ENCODE results near the gene CIITA.
"Not testable (repeated sequence)": the region's sequence is repeated elsewhere in the genome, so short reads cannot be mapped to it uniquely, and the experiment has no call there.

CIITA gene

DNA sequence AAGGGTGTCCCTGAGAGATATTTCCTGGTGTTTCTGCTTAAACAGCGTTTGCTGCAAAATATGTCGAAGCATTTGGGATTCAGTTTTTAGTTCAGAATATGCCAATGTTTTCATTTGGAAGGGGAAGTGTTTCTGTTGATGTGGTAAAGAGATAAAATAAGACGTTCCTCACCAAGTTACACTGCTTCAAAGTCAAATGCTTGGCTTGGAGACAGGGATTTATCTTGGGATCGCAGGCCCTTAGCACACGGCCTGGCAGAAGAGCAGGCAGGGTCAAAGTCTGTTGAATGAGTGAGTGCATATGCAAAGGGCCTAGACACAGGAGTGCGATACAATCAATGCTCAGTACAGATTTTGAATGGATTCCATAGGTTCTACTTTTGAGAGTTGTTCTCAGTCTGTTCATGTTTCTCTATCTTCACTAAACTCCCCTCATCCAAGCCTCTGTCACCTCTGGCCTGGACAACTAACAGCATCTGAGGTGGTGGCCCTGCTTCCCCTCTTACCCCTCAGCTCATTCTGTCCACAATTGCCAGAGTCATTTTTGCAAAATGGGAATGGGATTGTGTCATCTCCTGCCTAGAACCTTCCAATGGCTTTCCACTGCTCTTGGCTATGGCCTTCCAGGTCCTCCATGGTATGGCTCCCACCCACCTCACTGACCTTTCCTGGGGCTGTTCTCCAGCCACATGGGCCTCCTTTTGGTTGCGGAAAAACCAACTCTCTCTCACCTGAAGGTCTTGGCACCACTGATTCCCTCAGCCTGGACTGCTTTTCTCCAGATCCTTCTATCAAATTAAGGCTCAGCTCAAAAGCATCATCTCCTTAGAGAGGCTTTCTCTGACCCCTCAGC, 62.0 kb downstream of the CIITA start:
- DNase-seq = no peak

DNA sequence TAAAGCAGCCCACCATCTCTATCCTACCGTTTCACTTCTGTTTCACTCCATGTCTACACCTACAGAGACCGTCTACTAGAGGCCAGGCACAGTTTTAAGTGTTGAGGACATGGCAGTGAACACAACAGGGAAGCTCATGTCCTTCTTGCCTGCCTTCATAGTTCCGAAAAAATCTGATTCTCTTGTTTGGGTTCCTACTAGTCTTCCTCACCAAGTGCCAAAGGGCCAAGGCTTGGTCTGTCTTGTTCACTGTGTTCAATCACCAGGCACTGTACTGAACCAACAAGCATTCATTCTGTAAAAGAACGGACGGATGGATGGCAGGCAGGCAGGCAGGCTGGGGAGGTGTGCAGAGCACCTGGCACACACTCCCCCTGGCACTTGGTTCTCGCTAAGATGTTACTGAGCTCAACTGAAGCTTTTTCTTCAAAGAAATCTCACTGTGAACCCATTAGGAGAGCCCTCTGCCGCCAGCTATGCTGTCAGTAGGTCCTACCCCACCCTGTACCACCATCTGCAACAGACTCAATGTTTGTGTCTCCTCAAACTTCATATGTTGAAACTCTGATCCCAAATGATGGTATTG, 62.7 kb downstream of the CIITA start:
- DNase-seq = no peak

DNA sequence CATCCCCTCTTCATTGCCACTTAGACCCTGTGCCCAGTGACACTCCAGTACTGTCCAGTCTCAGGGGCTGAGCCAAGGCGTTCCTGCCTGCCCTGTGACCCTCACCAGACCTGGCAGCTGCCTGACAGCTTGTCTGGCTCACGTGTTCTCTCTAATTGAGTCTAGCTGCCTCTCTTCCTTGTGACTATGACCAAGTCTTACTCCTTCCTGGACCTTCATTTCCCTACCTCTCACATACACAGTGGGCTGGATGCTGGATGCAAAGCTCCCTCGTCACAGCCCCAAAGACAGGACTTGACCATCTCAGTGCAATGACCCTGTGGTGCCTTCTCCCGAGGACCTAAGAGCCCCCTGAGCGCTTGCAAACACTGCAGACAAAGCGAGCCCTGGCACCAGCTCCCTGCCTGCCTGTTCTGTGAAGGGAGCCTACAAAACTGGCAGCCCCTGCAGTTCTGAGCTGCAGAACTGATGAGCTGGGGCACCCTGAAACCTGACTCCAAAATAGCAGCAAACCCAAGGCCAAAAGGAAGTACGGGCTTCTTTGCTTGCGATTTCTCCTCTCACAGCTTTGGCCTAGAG, 63.6 kb downstream of the CIITA start:
- DNase-seq = peak in 1 of 2 experiments; percentile 9

DNA sequence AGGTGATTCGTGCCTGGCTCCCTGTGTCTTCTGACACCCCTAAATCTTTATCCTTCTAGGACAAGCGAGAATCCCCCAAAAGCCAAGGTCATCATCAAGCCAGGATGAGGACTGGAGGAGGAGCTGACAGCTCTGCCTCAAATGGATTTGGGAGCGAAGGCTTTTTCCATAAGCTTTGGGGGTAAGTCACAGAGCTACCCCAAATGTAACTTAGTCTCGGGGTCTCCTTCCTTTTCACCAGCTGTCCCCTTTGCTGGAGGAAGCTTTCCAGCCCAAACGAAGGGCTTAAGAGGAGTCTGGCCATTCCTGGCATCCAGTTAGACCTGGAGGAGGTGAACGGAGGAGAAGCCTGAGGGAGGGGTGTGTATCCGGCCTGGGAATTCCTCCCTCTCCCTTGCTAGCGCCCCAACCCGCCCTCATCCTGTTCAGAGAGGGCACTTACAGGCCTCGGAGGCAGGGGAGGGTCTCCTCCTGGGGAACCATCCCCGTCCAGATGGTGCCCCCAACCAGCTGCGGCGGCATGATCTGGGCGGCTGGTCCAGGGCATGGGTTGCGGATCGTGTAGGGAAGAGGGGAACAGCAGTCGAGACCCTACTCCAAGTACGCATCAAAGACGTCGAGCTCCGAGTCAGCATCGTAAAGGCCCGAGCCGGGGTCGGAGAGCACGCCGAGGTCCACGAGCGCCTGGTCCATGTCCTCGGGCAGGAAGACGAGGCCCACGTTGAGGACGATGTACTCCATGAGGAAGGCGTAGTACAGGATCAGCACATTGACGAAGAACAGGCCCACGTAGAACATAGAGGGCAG, 64.3 kb downstream of the CIITA start:
- DNase-seq = no peak

DNA sequence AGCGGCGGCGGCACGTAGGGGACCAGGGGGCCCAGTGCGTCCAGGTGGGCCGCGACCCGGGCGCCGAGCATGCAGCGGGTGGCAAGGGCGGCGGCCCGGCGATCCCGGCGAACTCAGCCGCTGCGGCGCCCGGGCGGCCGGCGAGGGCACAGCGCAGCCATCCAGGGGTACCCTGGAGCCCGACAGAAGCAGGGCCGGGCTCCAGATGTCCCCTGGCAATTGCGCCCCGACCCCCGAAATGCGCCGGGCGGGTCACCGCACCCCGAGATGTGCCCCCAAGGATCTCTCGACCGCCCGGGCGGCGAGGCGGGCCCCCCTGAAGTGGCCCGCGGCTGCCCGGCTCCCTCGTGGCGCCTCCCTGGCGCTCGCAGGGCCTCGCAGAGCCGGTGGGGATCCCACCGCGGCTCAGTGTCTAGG, 64.9 kb downstream of the CIITA start:
- DNase-seq = not testable (repeated sequence)

DNA sequence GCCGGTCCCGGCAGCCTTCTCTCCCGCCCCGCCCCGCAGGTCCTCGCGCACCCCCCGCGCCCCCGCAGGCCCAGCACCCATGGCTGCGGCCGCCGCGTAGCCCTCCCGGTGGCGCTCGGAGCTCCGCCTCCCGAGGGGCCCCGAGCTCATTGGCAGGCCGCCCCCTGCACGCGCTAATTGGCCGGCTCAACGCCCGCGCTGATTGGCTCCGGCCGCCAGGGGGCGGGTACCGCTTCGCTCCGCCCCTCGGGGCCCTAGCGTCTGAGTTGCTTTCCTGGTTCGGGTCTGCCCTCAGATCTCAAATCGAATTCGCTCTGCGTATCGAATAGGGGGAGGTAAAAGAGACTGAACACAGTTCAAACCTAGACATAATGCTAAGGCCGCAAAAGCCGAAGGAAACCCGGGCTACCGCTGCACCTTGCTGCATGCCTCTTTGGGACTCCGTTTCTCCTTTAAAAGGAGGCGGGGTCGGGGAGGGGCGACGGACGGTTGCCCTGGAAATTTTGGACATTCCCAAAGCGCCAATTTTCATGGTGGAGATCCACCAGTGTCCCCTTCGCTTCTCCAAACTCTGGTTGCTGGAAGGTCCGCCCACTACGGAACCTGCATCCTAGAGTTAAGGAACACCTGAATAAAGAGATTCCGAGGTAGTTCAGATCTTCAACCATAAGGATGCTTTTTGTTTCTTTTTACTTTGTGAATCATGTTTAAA, 65.5 kb downstream of the CIITA start, which contains the start of gene DEXI:
DEXI (minus strand) TSS at position 117 of the 712 bp plus-strand sequence. CDS start 463 bp downstream, outside the sequence.
- DNase-seq = peak; percentile 56

DNA sequence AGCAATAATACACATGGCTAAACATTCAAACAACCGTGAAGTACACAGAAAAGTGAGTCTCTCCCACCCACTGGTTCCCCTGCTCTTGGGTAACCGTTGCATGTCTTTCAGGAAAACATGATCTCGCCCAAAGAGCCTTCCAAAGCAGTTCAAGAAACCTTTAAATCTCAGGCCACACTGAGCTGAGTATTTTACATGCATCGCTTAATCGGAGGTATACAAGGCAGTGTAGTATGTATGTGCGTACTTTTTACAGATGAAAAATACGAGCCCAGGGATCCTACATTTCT, 66.0 kb downstream of the CIITA start:
- DNase-seq = no peak

DNA sequence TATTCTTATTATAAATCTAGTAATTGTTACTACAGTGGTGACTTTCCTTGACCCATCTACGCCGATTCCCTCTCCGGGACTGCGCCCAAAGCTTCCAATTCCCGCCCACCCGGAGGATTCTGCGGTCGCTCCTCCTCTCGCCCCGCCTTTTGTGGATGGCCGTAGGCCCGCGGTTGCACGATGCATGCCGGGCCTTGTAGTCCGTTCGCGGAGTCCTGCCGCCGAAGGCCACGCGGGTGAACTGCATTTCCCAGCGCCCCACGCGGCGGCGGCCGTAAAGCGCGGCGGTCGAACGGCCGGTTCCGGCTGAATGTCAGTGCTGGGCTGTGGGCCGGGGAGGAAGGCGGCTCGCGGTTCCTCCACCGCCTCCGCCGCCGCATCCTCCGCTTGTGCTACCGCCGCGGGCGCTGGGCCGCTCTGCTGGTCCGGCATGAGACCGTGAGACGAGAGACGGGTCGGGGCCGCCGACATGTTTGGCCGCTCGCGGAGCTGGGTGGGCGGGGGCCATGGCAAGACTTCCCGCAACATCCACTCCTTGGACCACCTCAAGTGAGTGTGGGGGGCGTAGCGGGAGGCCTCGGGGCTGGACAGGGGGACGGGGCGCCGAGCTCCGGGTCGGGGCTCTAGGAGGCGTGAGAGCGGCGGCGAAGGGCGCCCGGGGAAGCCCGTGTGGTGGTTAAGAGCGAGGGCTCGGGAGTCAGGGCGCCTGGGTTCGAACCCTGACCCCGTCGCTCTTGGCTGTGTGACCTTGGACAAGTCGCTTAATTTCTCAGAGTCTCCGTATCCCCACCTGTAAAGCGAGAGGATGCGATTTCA, 67.5 kb downstream of the CIITA start, which contains the start of gene CLEC16A:
CLEC16A (plus strand) TSS at position 316 of the 816 bp plus-strand sequence; CDS start at position 470, 154 bp downstream.
- DNase-seq = peak; percentile 66 to 73

DNA sequence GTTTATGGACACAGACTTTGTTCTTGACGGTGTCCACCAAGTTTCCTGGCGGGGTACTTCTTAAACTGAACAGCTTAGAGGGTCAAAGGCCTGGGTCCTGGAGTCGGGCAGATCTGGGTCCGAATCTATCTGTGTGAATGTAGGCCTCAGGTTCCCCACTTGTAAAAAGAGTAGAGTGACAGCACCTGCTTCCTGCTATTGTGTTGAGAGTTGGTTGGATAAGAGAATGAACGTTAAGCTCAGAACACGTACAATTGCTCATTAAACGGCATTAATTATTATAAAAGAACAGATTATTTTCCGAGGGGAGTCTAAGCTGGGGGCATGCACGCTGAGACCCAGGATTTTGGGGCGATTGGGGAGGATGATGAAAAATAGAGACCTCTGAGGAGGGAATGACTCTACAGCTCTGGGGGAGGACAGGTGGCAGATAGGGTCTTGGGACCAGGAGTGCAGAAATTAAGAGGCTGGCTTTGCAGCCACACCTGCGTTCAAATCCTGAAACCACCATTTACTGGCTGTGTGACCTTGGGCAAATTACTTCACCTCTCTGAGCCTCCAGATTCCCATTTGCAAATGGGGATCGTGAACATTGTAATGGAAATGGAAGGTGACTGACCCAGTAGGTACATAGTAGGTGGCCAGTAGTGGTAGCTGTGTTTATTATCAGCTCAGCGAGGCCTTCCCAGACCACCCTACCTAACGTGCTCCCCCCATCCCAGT, 68.2 kb downstream of the CIITA start:
- DNase-seq = no peak

DNA sequence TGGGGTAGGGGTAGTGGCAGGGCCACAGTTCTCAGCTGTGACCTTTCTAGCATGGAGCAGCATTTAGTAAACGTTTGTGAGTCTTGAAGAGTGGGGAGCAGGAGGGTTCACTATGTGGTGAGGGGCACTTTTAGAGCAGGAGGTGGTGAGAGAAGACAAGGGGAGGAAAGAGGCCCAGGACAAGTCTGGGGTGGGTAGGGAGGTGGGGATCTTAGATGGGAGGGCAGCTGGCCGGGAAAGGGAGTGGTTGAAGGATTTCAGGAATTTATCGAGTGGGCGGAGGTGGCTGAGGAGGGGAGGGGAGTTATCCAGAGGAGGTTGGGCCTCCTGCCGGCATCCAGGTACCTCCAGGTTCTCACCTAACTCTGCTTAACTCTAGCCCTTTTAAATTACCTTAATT, 69.3 kb downstream of the CIITA start:
- DNase-seq = no peak

DNA sequence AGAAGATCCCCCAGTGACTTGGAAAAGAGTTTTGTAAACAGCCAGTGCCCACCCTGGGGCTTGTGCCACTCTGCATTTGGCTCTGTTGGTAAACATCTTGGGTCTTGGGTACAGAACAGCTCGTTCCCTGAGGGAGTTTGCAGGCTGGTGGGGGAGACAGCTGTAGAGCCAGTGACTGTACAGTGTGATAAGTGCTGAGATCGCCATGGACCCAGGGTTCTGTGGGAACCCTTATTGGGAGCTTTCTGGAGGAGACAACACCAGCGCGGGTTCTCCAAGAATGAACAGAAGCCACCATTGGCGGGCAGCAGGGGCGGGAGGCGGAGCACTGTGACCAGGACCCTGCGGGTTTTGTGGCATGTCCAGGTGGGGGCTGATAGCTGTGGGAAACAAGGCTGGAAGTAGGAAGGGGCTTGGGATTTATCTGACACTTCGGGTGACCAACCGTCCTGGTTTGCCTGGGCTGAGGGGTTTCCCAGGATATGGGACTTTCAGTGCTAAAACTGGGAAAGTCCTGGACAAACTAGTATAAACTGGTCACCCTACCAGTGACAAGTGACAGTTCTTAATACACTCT, 70.3 kb downstream of the CIITA start:
- DNase-seq = no peak

DNA sequence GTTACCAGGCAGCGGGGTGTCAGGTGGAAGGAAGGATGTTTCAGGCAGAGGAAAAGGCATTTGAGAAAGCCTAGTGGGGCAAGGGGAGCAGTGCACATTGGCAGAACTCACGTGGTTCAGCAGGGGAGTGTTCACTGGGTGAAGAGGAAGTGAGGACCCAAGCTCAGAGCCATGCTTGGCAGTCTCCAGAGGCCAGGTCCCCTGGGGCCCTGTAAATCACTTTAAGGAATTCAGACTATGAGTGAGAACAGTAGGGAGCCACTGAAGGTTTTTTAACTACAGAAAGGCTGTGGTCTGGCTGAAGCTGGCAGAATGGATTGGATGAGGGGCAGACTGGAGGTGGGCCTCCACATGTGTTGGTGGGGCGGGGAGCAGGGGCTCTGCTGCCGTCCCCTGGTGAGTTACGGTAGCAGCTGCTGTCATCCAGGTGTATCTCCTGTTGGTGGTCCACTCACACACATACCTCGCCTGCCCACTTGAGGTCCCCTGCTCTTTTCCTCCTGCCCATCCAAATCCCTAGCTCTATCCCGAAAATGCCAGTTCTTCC, 72.5 kb downstream of the CIITA start:
- peak; percentile 62 to 72 for DNase-seq

DNA sequence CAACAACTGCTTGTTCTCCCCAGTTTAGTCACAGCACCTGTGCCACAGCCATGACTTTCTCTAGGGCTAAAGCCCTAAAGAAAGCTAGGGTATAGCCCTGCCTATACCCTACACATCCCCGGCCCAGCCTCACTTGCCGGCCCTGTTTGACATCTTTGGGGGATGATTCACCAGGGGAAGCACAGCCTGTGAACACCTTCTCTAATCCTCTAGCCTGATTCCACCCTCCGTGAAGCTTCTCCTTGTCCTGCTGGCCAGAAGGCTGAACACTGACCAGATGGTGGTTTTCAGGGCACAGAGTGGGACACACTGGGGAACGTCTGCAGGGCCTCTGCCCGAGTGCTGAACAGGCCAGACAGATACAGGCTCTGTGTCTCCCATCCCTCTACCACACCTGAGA, 73.4 kb downstream of the CIITA start:
- no peak for DNase-seq

DNA sequence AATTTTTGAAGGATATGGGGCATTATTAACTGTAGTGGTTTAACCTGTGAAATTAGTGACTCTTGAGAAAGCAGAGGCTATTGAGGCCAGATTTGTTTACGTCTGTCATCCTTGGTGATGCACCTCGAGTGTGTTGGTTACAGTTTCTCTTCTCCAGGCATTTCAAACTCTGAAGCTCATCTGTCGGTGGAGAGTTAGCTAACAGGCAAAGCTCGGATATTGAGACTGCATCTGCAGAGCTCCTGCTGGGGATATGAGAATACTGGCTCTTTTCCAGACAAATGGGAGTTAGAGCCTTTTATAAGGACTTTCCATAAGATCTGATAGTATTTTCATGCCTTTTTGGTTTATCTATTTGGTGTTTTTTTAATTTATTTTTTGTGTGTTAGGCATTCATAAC, 74.0 kb downstream of the CIITA start:
- no peak for DNase-seq

DNA sequence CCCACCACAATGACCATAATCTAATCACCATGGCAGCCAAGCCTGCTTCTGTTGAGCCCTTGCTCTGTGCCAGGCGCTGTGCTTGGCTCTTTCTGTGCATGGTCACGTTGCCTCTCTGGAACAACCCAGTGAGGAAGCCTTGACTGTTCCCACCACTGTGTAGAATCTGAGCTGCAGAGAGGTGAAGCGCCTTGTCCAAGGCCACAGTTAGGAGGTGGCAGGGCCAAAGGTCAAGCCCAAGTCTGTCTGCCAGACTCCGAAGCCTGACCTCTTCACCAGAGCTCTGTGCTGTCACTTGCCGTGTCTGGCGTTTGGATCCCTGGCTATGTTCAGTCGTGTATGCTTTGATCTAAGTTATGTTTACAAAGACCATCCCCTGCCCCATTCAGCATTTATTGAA, 77.9 kb downstream of the CIITA start:
- no peak for DNase-seq

DNA sequence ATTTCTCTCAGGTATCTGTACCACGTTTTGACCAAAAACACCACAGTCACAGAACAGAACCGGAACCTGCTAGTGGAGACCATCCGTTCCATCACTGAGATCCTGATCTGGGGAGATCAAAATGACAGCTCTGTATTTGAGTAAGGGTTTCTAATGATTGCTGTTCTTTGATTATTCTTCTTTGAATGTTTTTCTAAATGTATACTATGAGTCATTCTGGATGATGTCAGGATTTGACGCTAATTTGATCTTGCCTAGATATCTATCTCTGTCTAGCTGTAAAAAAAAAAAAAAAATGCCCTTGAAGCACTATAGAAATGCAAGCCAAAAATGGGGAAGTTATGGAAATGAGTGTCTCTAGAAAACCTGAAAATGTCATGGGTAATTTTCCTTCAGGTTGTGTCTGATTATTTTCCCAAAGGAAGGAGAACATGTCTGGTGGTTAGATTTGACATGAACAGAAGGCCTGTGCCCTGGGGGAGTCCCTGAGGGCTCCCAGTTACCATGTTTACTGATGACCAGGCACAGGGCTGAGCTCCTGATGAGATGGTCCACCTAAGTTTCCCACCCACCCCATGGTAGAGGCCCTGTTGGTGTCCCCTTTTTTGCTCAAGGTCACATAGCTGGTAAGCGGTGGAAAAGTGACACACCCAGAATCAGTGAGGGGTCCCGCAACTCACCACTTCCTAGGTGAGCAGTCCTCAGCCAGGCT, 80.9 kb downstream of the CIITA start:
- DNase-seq = no peak

DNA sequence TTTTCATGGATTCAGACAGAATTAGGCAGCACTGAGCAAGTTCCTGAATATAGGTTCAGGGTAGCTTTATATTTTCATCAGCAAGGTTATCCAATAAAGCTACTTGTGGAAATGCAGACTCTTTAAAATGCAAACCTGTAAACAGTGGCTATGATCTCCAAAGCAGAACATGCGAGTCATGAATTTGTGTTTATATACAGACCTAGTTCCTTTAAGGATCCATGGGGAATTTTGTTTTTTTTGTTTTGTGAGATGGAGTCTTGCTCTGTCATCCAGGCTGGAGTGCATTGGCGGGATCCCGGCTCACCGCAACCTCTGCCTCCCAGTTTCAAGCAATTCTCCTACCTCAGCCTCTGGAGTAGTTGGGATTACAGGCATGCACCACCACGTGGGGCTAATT, 82.2 kb downstream of the CIITA start:
- no peak for DNase-seq

DNA sequence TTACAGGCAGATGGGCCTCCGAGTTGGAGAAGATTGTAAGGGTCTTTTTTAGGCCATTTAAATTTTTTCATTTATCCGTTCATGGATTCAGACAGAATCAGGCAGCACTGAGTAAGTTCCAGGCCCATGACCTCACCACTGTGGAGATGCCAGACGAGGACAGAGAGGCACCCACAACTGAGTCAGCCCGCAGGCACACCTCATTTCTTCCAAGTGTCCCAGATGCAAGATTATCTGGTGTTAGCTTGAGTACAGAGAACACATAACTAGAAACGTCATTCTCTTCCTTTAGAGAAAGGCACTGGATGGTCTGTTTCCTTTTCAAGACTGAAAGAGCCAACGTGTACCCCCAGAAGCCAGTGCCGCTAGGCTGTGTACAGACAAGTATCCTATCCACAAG, 84.2 kb downstream of the CIITA start:
- no peak for DNase-seq

DNA sequence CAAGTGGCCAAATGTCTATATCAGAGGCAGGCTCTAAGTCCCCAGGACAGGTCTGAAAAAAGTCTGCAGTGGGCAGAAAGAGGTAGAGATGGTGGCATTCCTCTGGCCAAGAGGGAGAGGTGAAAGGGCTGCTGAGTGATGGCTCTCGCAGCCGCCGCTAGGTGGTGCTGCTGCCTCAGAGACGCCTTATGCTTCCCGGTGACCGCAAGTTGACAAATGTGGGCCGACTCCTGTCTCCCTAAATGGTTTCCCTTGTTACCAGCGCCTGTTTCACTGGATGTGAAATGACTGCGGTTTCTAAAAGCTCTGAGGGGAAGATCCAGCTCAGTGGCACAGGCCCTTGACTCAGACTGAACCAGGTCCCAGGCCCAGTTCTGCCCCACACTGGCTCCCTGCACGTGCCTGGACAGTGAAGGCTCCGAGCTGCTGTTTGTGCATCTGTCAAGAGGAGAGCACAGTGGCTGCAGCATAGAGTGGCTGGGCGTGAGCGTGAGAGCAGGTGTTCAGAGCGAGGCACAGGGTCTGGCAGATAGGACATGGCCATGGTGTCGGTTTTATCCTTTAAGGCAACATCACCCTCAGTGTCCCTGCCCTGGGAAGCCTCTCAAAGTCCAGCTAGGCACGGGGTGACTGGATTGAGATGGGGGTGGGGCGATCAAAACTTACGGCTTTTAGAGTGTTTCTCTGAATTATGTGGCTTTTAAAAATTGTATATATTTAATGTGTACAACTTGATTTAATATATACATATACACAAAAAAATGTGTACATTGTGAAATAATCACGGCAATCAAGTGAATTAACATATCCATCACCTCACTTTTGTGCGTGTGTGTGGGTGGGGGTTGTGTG, 87.3 kb downstream of the CIITA start:
- DNase-seq = peak; percentile 40 to 64
